ENCODE data around the gene PRCC. TPM values are rescaled to one million over a fixed set of nuclear protein-coding genes. Genes with fewer than 3 reads are reported as not detected.

PRCC gene
- total RNA-seq, 1 experiment from 2014 or later: 36.9 TPM

GRCh38 chr1:156804026-156804425, 36.7 kb downstream of the PRCC start:
- no peak for DNase-seq (ENCODE audit: low read depth in 1 of 2, low spot score in 2 of 2)
- H3K4me3 ChIP-seq: no peak overlapping the region
- H3K36me3 ChIP-seq: peaks cover 23% of the 10 kb centered on the region
- no peaks in the 10 kb centered on the region for H3K27me3 ChIP-seq (replicated peaks)
- H3K9me3 ChIP-seq (replicated peaks): no peaks in the 10 kb centered on the region
- H3K4me1 ChIP-seq (replicated peaks): no peaks in the 10 kb centered on the region
- no peak overlapping the region for H3K27ac ChIP-seq

- Histone ChIP-seq H3K36me3 (peaks cover 18% of the 10 kb centered on the region), H3K27me3 (replicated peaks) (no peaks in the 10 kb centered on the region), H3K4me3 (no peak overlapping the region), H3K9me3 (replicated peaks) (no peaks in the 10 kb centered on the region), H3K4me1 (replicated peaks) (no peaks in the 10 kb centered on the region), H3K27ac (no peak overlapping the region)
- DNase-seq (ENCODE audit: low read depth in 1 of 2, low spot score in 2 of 2): no peak
Measured at GRCh38 chr1:156804572-156805243, 37.4 kb downstream of the PRCC start.

GRCh38 chr1:156805766-156806511, 38.6 kb downstream of the PRCC start:
- DNase-seq (ENCODE audit: low read depth in 1 of 2, low spot score in 2 of 2): no peak
- Histone ChIP-seq H3K4me3 (no peak overlapping the region), H3K9me3 (replicated peaks) (no peaks in the 10 kb centered on the region), H3K4me1 (replicated peaks) (no peaks in the 10 kb centered on the region), H3K27ac (no peak overlapping the region), H3K36me3 (peaks cover 6% of the 10 kb centered on the region), H3K27me3 (replicated peaks) (no peaks in the 10 kb centered on the region)

GRCh38 chr1:156806512-156807440, 39.4 kb downstream of the PRCC start:
- DNase-seq (ENCODE audit: low read depth in 1 of 2, low spot score in 2 of 2): no peak
- Histone ChIP-seq H3K4me1 (replicated peaks) (no peaks in the 10 kb centered on the region), H3K27me3 (replicated peaks) (no peaks in the 10 kb centered on the region), H3K27ac (no peak overlapping the region), H3K36me3 (no peaks in the 10 kb centered on the region), H3K9me3 (replicated peaks) (no peaks in the 10 kb centered on the region), H3K4me3 (no peak overlapping the region)

GRCh38 chr1:156807627-156808026, 40.3 kb downstream of the PRCC start:
- Histone ChIP-seq H3K4me1 (replicated peaks) (no peaks in the 10 kb centered on the region), H3K27ac (no peak overlapping the region), H3K27me3 (replicated peaks) (no peaks in the 10 kb centered on the region), H3K4me3 (no peak overlapping the region), H3K36me3 (no peaks in the 10 kb centered on the region), H3K9me3 (replicated peaks) (no peaks in the 10 kb centered on the region)
- DNase-seq (ENCODE audit: low read depth in 1 of 2, low spot score in 2 of 2): no peak

- H3K27ac ChIP-seq: no peak overlapping the region
- DNase-seq (ENCODE audit: low read depth in 1 of 2, low spot score in 2 of 2): no peak
- H3K27me3 ChIP-seq (replicated peaks): no peaks in the 10 kb centered on the region
- H3K9me3 ChIP-seq (replicated peaks): no peaks in the 10 kb centered on the region
- no peaks in the 10 kb centered on the region for H3K4me1 ChIP-seq (replicated peaks)
- H3K36me3 ChIP-seq: no peaks in the 10 kb centered on the region
- no peak overlapping the region for H3K4me3 ChIP-seq
Measured at GRCh38 chr1:156808186-156809030, 41.1 kb downstream of the PRCC start.

- H3K9me3 ChIP-seq (replicated peaks): no peaks in the 10 kb centered on the region
- DNase-seq (ENCODE audit: low read depth in 1 of 2, low spot score in 2 of 2): no peak
- H3K27me3 ChIP-seq (replicated peaks): no peaks in the 10 kb centered on the region
- H3K4me1 ChIP-seq (replicated peaks): 0 out of 2 replicates have a peak, but pooled peaks cover 6% of the 10 kb centered on the region
- H3K4me3 ChIP-seq: no peak overlapping the region
- no peak overlapping the region for H3K27ac ChIP-seq
- H3K36me3 ChIP-seq: no peaks in the 10 kb centered on the region
Measured at GRCh38 chr1:156809281-156809680, 41.9 kb downstream of the PRCC start.

- no peak overlapping the region for H3K4me3 ChIP-seq
- no peaks in the 10 kb centered on the region for H3K9me3 ChIP-seq (replicated peaks)
- no peak overlapping the region for H3K27ac ChIP-seq
- DNase-seq (ENCODE audit: low read depth in 1 of 2, low spot score in 2 of 2): no peak
- H3K36me3 ChIP-seq: no peaks in the 10 kb centered on the region
- no peaks in the 10 kb centered on the region for H3K27me3 ChIP-seq (replicated peaks)
- 0 out of 2 replicates have a peak, but pooled peaks cover 6% of the 10 kb centered on the region for H3K4me1 ChIP-seq (replicated peaks)
Measured at GRCh38 chr1:156809711-156810366, 42.5 kb downstream of the PRCC start.

- H3K4me1 ChIP-seq (replicated peaks): 0 out of 2 replicates have a peak, but pooled peaks cover 6% of the 10 kb centered on the region
- no peak overlapping the region for H3K27ac ChIP-seq
- no peak for DNase-seq (ENCODE audit: low read depth in 1 of 2, low spot score in 2 of 2)
- H3K27me3 ChIP-seq (replicated peaks): no peaks in the 10 kb centered on the region
- no peaks in the 10 kb centered on the region for H3K36me3 ChIP-seq
- no peaks in the 10 kb centered on the region for H3K9me3 ChIP-seq (replicated peaks)
- no peak overlapping the region for H3K4me3 ChIP-seq
Measured at GRCh38 chr1:156811168-156811567, 43.8 kb downstream of the PRCC start.

- Histone ChIP-seq H3K9me3 (replicated peaks) (no peaks in the 10 kb centered on the region), H3K4me3 (no peak overlapping the region)
- no peak for DNase-seq (ENCODE audit: low read depth in 1 of 2, low spot score in 2 of 2)
Measured at GRCh38 chr1:156812293-156812990, 45.1 kb downstream of the PRCC start.

GRCh38 chr1:156813298-156813697, 46.0 kb downstream of the PRCC start:
- Histone ChIP-seq H3K27me3 (replicated peaks) (no peaks in the 10 kb centered on the region), H3K4me1 (replicated peaks) (peaks cover 13% of the 10 kb centered on the region), H3K4me3 (no peak overlapping the region), H3K36me3 (no peaks in the 10 kb centered on the region), H3K27ac (no peak overlapping the region), H3K9me3 (replicated peaks) (no peaks in the 10 kb centered on the region)
- no peak for DNase-seq (ENCODE audit: low read depth in 1 of 2, low spot score in 2 of 2)

More at GRCh38 chr1:156812293-156812990, 45.1 kb downstream of the PRCC start:
- H3K27ac ChIP-seq: no peak overlapping the region
- peaks cover 13% of the 10 kb centered on the region for H3K4me1 ChIP-seq (replicated peaks)
- H3K27me3 ChIP-seq (replicated peaks): no peaks in the 10 kb centered on the region
- no peaks in the 10 kb centered on the region for H3K36me3 ChIP-seq

Data from SJSA1 (cell line).